GM12878 (cell line): ENCODE results near the gene FGF11.

Experiments
- HCFC1 ChIP-seq: fragments of 150-350 bp; IDR thresholded peaks from 2 replicates; pipeline ENCODE4 v1.6.1; 2014; ENCODE audit warnings: low read length
- POLR2A ChIP-seq: IDR thresholded peaks from 2 replicates; pipeline ENCODE4 v1.6.1; 2011; ENCODE audit warnings: low read depth, mild to moderate bottlenecking, low read length

- TF ChIP-seq POLR2A (no peak), HCFC1 (peak; percentile 27; the same call in 1 of the 2 replicates)
Observed at GRCh38 chr17:7435676-7436555, 3.4 kb upstream of the FGF11 start.
